HepG2 (cell line): ENCODE data around the gene U2AF2. TPM values are rescaled to one million over a fixed set of nuclear protein-coding genes. Genes with fewer than 3 reads are reported as not detected.

ENCODE experiments used
- ARHGAP35 ChIP-seq: sonication (generic); formaldehyde crosslinking; IDR thresholded peaks from 2 replicates; pipeline ENCODE4 v1.9.0; 2022; ENCODE audit warnings: mild to moderate bottlenecking, inconsistent platforms, moderate library complexity, missing genetic modification reagents, borderline replicate concordance
- CBX1 ChIP-seq: IDR thresholded peaks from one replicate; pipeline ENCODE4 v1.6.1; 2016; ENCODE audit warnings: antibody characterized with exemption, low read depth
- FLYWCH1 ChIP-seq: sonication (generic); formaldehyde crosslinking; IDR thresholded peaks from 2 replicates; pipeline ENCODE4 v1.8.1; 2023; ENCODE audit warnings: mild to moderate bottlenecking, missing genetic modification reagents
- IRX3 ChIP-seq: sonication (generic); formaldehyde crosslinking; IDR thresholded peaks from 2 replicates; pipeline ENCODE4 v1.8.1; 2023; ENCODE audit warnings: mild to moderate bottlenecking, low read depth, missing genetic modification reagents, borderline replicate concordance
- KDM1A ChIP-seq: IDR thresholded peaks from 2 replicates; pipeline ENCODE4 v1.6.1; 2016; ENCODE audit warnings: missing compliant biosample characterization
- KLF13 ChIP-seq: sonication (generic); formaldehyde crosslinking; IDR thresholded peaks from 2 replicates; pipeline ENCODE4 v1.4.0; 2020; ENCODE audit warnings: mild to moderate bottlenecking, missing genetic modification reagents
- MIXL1 ChIP-seq: IDR thresholded peaks from 2 replicates; pipeline ENCODE4 v1.6.1; 2016
- NFATC3 ChIP-seq: sonication (generic); formaldehyde crosslinking; IDR thresholded peaks from 2 replicates; pipeline ENCODE4 v1.5.1; 2020; ENCODE audit warnings: mild to moderate bottlenecking, missing genetic modification reagents
- SMC3 ChIP-seq: IDR thresholded peaks from 2 replicates; pipeline ENCODE4 v1.6.1; 2011; ENCODE audit warnings: low read length, improper control_type of control experiment
- ZBTB20 ChIP-seq: sonication (generic); formaldehyde crosslinking; IDR thresholded peaks from 2 replicates; pipeline ENCODE4 v1.8.1; 2023; ENCODE audit warnings: missing genetic modification reagents, low read depth, mild to moderate bottlenecking, borderline replicate concordance
- ZNF329 ChIP-seq: sonication (generic); formaldehyde crosslinking; IDR thresholded peaks from 2 replicates; pipeline ENCODE4 v1.9.0; 2021; ENCODE audit warnings: low read depth, mild to moderate bottlenecking, missing genetic modification reagents
- ZNF547 ChIP-seq: sonication (generic); formaldehyde crosslinking; IDR thresholded peaks from 2 replicates; pipeline ENCODE4 v1.5.1; 2020; ENCODE audit warnings: mild to moderate bottlenecking, missing genetic modification reagents
- ZNF557 ChIP-seq: sonication (generic); formaldehyde crosslinking; IDR thresholded peaks from 2 replicates; pipeline ENCODE4 v1.4.0; 2020; ENCODE audit warnings: missing genetic modification reagents
- ZNF589 ChIP-seq: sonication (generic); formaldehyde crosslinking; conservative IDR thresholded peaks from 2 replicates; pipeline ENCODE4 v1.8.0; 2022; ENCODE audit warnings: mild to moderate bottlenecking, moderate library complexity, missing genetic modification reagents
- ZSCAN20 ChIP-seq: sonication (generic); formaldehyde crosslinking; IDR thresholded peaks from 2 replicates; pipeline ENCODE4 v1.4.0; 2020; ENCODE audit warnings: missing genetic modification reagents, mild to moderate bottlenecking, borderline replicate concordance
- polyA plus RNA-seq, 8 experiments: library from polyadenylated mRNA; depleted of rRNA in 3 of 8; stranded (reverse) in 7 of 8; unstranded in 1 of 8; fragments of >200 nt; fragmentation: Illumina TruSeq in 4 of 8; extraction: Trizol in 4 of 8; gene quantifications; 2 replicates each; pipeline versions ENCODE4 v1.2.1 to v1.2.3, GENCODE V29; 2011 to 2016; ENCODE audit warnings: low read depth in 4 of 8, missing spikeins in 1 of 8, mixed read lengths in 1 of 8; ENCODE audit not compliant: insufficient read depth in 1 of 8
- total RNA-seq, 5 experiments: library from RNA; depleted of rRNA; stranded (reverse); fragments of >200 nt; fragmentation: Illumina TruSeq; extraction: Trizol; gene quantifications; 2 replicates each; pipeline ENCODE4 v1.2.3, GENCODE V29; 2016; ENCODE audit warnings: low read depth in 1 of 5
- TF ChIP-seq, protein P1 (sequence below): sonication (generic); formaldehyde crosslinking; IDR thresholded peaks from 2 replicates; pipeline ENCODE4 v1.5.1; 2020; ENCODE audit warnings: mild to moderate bottlenecking, missing genetic modification reagents, moderate library complexity
- TF ChIP-seq, protein P2 (sequence below): sonication (generic); formaldehyde crosslinking; IDR thresholded peaks from 2 replicates; pipeline ENCODE4 v1.4.0; 2020; ENCODE audit warnings: missing genetic modification reagents
- TF ChIP-seq, protein P3 (sequence below): sonication (generic); formaldehyde crosslinking; IDR thresholded peaks from 2 replicates; pipeline ENCODE4 v1.4.0; 2020; ENCODE audit warnings: missing genetic modification reagents
- TF ChIP-seq, protein P4 (sequence below): IDR thresholded peaks from 2 replicates; pipeline ENCODE4 v1.6.1; 2012; ENCODE audit warnings: low read depth, low read length, improper control_type of control experiment
- TF ChIP-seq, protein P5 (sequence below): sonication (generic); formaldehyde crosslinking; IDR thresholded peaks from 2 replicates; pipeline ENCODE4 v1.8.0; 2022; ENCODE audit warnings: mild to moderate bottlenecking, missing genetic modification reagents, moderate library complexity

The U2AF2 gene
- total and polyA plus RNA-seq, 2 of the 13 experiments (the other 11 are each of a cell fraction or from before 2014, with no cell fraction given): 84.3 to 124 TPM

DNA sequence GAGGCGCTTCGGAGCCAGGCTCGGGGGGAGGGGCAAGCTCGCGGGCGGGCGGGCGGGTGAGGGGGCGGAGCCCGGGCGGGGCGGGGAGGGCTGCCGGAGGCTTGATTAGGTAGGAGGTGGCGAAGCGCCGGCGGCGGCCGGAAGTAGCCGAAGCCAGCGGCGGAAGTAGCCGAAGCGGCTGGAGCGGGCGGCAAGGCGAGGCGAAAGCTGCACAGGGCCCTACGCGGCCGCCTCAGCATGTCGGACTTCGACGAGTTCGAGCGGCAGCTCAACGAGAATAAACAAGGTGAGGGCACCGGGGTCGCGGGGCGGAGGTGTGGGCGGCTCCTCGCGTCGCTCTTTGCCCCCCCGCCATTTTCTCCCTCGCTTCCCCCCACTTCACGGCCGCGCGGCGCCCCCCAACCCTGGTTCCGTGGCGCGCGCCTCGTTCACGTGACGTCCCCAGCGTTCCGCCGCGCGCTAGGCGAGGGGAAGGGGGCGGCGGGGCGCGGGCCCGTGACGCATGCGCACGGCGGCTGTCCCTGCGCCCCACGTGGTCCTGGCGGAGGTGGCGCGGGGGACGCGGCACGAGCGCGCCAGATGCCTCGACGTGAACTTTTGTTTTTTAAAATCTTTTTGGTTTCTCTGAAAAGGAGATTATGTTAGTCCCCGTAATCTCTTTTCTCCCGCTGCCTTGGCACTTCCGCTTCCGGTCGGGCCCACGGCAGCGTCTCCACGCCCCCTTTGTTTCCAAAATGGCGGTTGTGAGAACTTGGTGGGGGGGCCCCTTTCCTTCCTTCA is at the start of gene U2AF2 (continued):
- TF ChIP-seq, protein P1, sequence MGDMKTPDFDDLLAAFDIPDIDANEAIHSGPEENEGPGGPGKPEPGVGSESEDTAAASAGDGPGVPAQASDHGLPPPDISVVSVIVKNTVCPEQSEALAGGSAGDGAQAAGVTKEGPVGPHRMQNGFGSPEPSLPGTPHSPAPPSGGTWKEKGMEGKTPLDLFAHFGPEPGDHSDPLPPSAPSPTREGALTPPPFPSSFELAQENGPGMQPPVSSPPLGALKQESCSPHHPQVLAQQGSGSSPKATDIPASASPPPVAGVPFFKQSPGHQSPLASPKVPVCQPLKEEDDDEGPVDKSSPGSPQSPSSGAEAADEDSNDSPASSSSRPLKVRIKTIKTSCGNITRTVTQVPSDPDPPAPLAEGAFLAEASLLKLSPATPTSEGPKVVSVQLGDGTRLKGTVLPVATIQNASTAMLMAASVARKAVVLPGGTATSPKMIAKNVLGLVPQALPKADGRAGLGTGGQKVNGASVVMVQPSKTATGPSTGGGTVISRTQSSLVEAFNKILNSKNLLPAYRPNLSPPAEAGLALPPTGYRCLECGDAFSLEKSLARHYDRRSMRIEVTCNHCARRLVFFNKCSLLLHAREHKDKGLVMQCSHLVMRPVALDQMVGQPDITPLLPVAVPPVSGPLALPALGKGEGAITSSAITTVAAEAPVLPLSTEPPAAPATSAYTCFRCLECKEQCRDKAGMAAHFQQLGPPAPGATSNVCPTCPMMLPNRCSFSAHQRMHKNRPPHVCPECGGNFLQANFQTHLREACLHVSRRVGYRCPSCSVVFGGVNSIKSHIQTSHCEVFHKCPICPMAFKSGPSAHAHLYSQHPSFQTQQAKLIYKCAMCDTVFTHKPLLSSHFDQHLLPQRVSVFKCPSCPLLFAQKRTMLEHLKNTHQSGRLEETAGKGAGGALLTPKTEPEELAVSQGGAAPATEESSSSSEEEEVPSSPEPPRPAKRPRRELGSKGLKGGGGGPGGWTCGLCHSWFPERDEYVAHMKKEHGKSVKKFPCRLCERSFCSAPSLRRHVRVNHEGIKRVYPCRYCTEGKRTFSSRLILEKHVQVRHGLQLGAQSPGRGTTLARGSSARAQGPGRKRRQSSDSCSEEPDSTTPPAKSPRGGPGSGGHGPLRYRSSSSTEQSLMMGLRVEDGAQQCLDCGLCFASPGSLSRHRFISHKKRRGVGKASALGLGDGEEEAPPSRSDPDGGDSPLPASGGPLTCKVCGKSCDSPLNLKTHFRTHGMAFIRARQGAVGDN (CRISPR knock-in tag): peak; percentile 95
- TF ChIP-seq ZNF557 (no peak), IRX3 (CRISPR knock-in tag) (peak; percentile 64; the same call in 1 of the 2 replicates), ZNF329 (CRISPR knock-in tag) (0 out of 2 replicates have a peak, but pooled peaks have one; percentile 54), ZNF547 (CRISPR knock-in tag) (peak; percentile 74; the same call in 1 of the 2 replicates), MIXL1 (CRISPR knock-in tag) (no peak), KDM1A (CRISPR knock-in tag) (no peak), ZBTB20 (CRISPR knock-in tag) (no peak), SMC3 (no peak), CBX1 (peak; percentile 47), NFATC3 (CRISPR knock-in tag) (no peak), FLYWCH1 (CRISPR knock-in tag) (no peak), KLF13 (CRISPR knock-in tag) (no peak), ZNF589 (CRISPR knock-in tag) (peak; percentile 81; the same call in 1 of the 2 replicates), ZSCAN20 (0 out of 2 replicates have a peak, but pooled peaks have one; percentile 65), ARHGAP35 (CRISPR knock-in tag) (peak; percentile 82; the same call in 1 of the 2 replicates)
- TF ChIP-seq, protein P2, sequence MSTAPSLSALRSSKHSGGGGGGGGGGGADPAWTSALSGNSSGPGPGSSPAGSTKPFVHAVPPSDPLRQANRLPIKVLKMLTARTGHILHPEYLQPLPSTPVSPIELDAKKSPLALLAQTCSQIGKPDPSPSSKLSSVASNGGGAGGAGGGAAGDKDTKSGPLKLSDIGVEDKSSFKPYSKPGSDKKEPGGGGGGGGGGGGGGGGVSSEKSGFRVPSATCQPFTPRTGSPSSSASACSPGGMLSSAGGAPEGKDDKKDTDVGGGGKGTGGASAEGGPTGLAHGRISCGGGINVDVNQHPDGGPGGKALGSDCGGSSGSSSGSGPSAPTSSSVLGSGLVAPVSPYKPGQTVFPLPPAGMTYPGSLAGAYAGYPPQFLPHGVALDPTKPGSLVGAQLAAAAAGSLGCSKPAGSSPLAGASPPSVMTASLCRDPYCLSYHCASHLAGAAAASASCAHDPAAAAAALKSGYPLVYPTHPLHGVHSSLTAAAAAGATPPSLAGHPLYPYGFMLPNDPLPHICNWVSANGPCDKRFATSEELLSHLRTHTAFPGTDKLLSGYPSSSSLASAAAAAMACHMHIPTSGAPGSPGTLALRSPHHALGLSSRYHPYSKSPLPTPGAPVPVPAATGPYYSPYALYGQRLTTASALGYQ (CRISPR knock-in tag): peak; percentile 52
- TF ChIP-seq, protein P3, sequence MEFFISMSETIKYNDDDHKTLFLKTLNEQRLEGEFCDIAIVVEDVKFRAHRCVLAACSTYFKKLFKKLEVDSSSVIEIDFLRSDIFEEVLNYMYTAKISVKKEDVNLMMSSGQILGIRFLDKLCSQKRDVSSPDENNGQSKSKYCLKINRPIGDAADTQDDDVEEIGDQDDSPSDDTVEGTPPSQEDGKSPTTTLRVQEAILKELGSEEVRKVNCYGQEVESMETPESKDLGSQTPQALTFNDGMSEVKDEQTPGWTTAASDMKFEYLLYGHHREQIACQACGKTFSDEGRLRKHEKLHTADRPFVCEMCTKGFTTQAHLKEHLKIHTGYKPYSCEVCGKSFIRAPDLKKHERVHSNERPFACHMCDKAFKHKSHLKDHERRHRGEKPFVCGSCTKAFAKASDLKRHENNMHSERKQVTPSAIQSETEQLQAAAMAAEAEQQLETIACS (CRISPR knock-in tag): peak; percentile 89
- TF ChIP-seq, protein P4, sequence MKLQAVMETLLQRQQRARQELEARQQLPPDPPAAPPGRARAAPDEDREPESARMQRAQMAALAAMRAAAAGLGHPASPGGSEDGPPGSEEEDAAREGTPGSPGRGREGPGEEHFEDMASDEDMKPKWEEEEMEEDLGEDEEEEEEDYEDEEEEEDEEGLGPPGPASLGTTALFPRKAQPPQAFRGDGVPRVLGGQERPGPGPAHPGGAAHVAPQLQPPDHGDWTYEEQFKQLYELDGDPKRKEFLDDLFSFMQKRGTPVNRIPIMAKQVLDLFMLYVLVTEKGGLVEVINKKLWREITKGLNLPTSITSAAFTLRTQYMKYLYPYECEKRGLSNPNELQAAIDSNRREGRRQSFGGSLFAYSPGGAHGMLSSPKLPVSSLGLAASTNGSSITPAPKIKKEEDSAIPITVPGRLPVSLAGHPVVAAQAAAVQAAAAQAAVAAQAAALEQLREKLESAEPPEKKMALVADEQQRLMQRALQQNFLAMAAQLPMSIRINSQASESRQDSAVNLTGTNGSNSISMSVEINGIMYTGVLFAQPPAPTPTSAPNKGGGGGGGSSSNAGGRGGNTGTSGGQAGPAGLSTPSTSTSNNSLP: no peak
- TF ChIP-seq, protein P5, sequence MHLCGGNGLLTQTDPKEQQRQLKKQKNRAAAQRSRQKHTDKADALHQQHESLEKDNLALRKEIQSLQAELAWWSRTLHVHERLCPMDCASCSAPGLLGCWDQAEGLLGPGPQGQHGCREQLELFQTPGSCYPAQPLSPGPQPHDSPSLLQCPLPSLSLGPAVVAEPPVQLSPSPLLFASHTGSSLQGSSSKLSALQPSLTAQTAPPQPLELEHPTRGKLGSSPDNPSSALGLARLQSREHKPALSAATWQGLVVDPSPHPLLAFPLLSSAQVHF: 0 out of 2 replicates have a peak, but pooled peaks have one; percentile 48
